Cardiac muscle cell (in vitro differentiated cells and primary cell): Measurements from ENCODE around the gene MNT. TPM values are rescaled to one million over a fixed set of nuclear protein-coding genes. Genes with fewer than 3 reads are reported as not detected.

Experiments
- DNase-seq, 2 donors: peaks; one replicate each; pipeline versions ENCODE4 v3.0.0 to v3.0.0-alpha.2; 2010 to 2017; ENCODE audit warnings: low read depth in 1 of 2, low spot score in 1 of 2
- H3K27ac ChIP-seq: fragments of 200-600 bp; sonication (generic); 2 replicates; pipeline ENCODE4 v1.5.1; 2016
- H3K27me3 ChIP-seq: fragments of 200-600 bp; sonication (generic); 2 replicates; pipeline ENCODE4 v1.6.0; 2016; ENCODE audit warnings: control low read depth
- H3K36me3 ChIP-seq: fragments of 200-600 bp; sonication (generic); 2 replicates; pipeline ENCODE4 v1.5.1; 2016; ENCODE audit warnings: control low read depth
- H3K4me1 ChIP-seq: fragments of 200-600 bp; sonication (generic); 2 replicates; pipeline ENCODE4 v1.8.1; 2017; ENCODE audit warnings: low read depth, mild to moderate bottlenecking, mixed run types
- H3K4me3 ChIP-seq: fragments of 200-600 bp; sonication (generic); 2 replicates; pipeline ENCODE4 v1.5.1; 2016; ENCODE audit warnings: mild to moderate bottlenecking
- H3K9me3 ChIP-seq: fragments of 200-600 bp; sonication (generic); 2 replicates; pipeline ENCODE4 v1.5.1; 2017; ENCODE audit warnings: low read depth, mild to moderate bottlenecking, control low read depth
- CTCF ChIP-seq: IDR thresholded peaks from 2 replicates; pipeline ENCODE4 v1.5.1; 2012; ENCODE audit warnings: low read depth, mild to moderate bottlenecking, low read length
- polyA plus RNA-seq: library from polyadenylated mRNA; unstranded; fragments of >200 nt; fragmentation: Nextera tagmentation; extraction: Ambion mirVana; gene quantifications from 2 replicates; pipeline ENCODE4 v1.2.1, GENCODE V29; 2016
- total RNA-seq: library from RNA; depleted of rRNA; stranded (reverse); fragments of >200 nt; gene quantifications from 2 replicates; pipeline ENCODE4 v1.2.3, GENCODE V29; 2016

MNT gene
- total and polyA plus RNA-seq, 2 experiments from 2014 or later: 7.3 to 17.4 TPM

GRCh38 chr17:2375406-2375805, 25.5 kb downstream of the MNT start:
- Histone ChIP-seq H3K4me3 (no peak overlapping the region), H3K36me3 (peaks cover 3% of the 10 kb centered on the region), H3K4me1 (no peaks in the 10 kb centered on the region), H3K27me3 (no peaks in the 10 kb centered on the region), H3K27ac (no peak overlapping the region), H3K9me3 (no peaks in the 10 kb centered on the region)
- no peak for DNase-seq
- TF ChIP-seq CTCF: no peak

- no peak overlapping the region for H3K27ac ChIP-seq
- no peak for TF ChIP-seq CTCF
- H3K27me3 ChIP-seq: no peaks in the 10 kb centered on the region
- no peak for DNase-seq
- H3K9me3 ChIP-seq: no peaks in the 10 kb centered on the region
- H3K36me3 ChIP-seq: peaks cover 3% of the 10 kb centered on the region
- H3K4me1 ChIP-seq: no peaks in the 10 kb centered on the region
- no peak overlapping the region for H3K4me3 ChIP-seq
These were observed 26.1 kb downstream of the MNT start for GRCh38 chr17:2374549-2375285.

- Histone ChIP-seq H3K4me3 (no peak overlapping the region), H3K9me3 (no peaks in the 10 kb centered on the region), H3K36me3 (peaks cover 3% of the 10 kb centered on the region), H3K27ac (no peak overlapping the region), H3K27me3 (no peaks in the 10 kb centered on the region), H3K4me1 (no peaks in the 10 kb centered on the region)
- no peak for TF ChIP-seq CTCF
- no peak for DNase-seq
These were observed 27.7 kb downstream of the MNT start for GRCh38 chr17:2373179-2373578.

- no peak for TF ChIP-seq CTCF
- H3K27ac ChIP-seq: no peak overlapping the region
- H3K27me3 ChIP-seq: no peaks in the 10 kb centered on the region
- H3K4me3 ChIP-seq: no peak overlapping the region
- no peaks in the 10 kb centered on the region for H3K4me1 ChIP-seq
- H3K36me3 ChIP-seq: peaks cover 3% of the 10 kb centered on the region
- no peak for DNase-seq
- no peaks in the 10 kb centered on the region for H3K9me3 ChIP-seq
These were observed 28.2 kb downstream of the MNT start for GRCh38 chr17:2372681-2373080.

- H3K36me3 ChIP-seq: peaks cover 3% of the 10 kb centered on the region
- no peak for TF ChIP-seq CTCF
- no peak overlapping the region for H3K27ac ChIP-seq
- H3K4me3 ChIP-seq: no peak overlapping the region
- no peak for DNase-seq
- no peaks in the 10 kb centered on the region for H3K27me3 ChIP-seq
- no peaks in the 10 kb centered on the region for H3K4me1 ChIP-seq
- H3K9me3 ChIP-seq: no peaks in the 10 kb centered on the region
These were observed 28.7 kb downstream of the MNT start for GRCh38 chr17:2372180-2372579.
